HepG2 (cell line): ENCODE measurements around the gene PEBP1. TPM values are rescaled to one million over a fixed set of nuclear protein-coding genes. Genes with fewer than 3 reads are reported as not detected.

Experiments used
- ATAC-seq: fragments of 200-7000 bp; cut with Tn5 transposase; 3 replicates; pipeline ENCODE4 v1.9.1; 2020; ENCODE audit warnings: mild to moderate bottlenecking, moderate library complexity
- BruUV-seq: library from RNA; stranded (reverse); fragments of 400-500 nt; replicated peaks from 2 replicates; lab custom pipeline; 2021; lab: Mats Ljungman, UMichigan
- CTCF ChIA-PET: fragments of 300-600 bp; formaldehyde crosslinking; extraction: SDS; loops from one replicate; lab custom pipeline; 2021; ENCODE audit warnings: low total read pairs, inconsistent platforms, low intra/inter-chr PET ratio; lab: Yijun Ruan, JAX
- POLR2A ChIA-PET: fragments of 350-600 bp; sonication (Branson Sonifier 250); formaldehyde crosslinking; loops from one replicate; lab custom pipeline; 2020; ENCODE audit warnings: antibody characterized with exemption, inconsistent platforms; lab: Yijun Ruan, JAX
- DNase-seq: peaks from one replicate; pipeline ENCODE4 v3.0.0-alpha.2; 2015; ENCODE audit warnings: low spot score
- FAIRE-seq: peaks from 3 replicates; lab custom pipeline; 2011; peaks lifted over from hg19 to GRCh38; lab: Jason Lieb, UNC
- H2AFZ ChIP-seq: one replicate; pipeline ENCODE4 v1.6.1; 2011; ENCODE audit warnings: low read length, inconsistent platforms
- H3K27ac ChIP-seq: fragments of 300-600 bp; 3 replicates; pipeline ENCODE4 v1.8.0; 2011; ENCODE audit warnings: mixed run types, mild to moderate bottlenecking, mixed read lengths, low read length, inconsistent platforms; ENCODE audit not compliant: insufficient read depth; ENCODE audit errors: extremely low read length
- H3K27me3 ChIP-seq, 2 experiments: fragments of 200-600 bp in 1 of 2; 2 replicates in 1 of 2; 3 replicates in 1 of 2; pipeline versions ENCODE4 v1.6.0 to v1.8.0; 2011; ENCODE audit warnings: low read length in 2 of 2, mild to moderate bottlenecking in 2 of 2, moderate library complexity in 2 of 2, inconsistent platforms in 1 of 2; ENCODE audit not compliant: insufficient read depth in 2 of 2, control insufficient read depth in 1 of 2
- H3K36me3 ChIP-seq, 2 experiments: fragments of 200-600 bp in 1 of 2; replicated peaks in 1 of 2; 2 replicates in 1 of 2; 3 replicates in 1 of 2; pipeline versions ENCODE4 v1.5.1 to v1.8.0; 2011; ENCODE audit warnings: low read length in 2 of 2, inconsistent platforms in 1 of 2; ENCODE audit not compliant: insufficient read depth in 2 of 2, control insufficient read depth in 1 of 2
- H3K4me1 ChIP-seq: 2 replicates; pipeline ENCODE4 v1.5.1; 2012; ENCODE audit warnings: low read length, inconsistent platforms; ENCODE audit not compliant: insufficient read depth
- H3K4me2 ChIP-seq: 2 replicates; pipeline ENCODE4 v1.6.0; 2011; ENCODE audit warnings: low read depth, low read length, inconsistent platforms
- H3K4me3 ChIP-seq, 3 experiments: fragments of 200-600 bp in 1 of 3; sonication (generic), shearing (Covaris generic) in 1 of 3; replicated peaks in 1 of 3; 2 replicates each; pipeline ENCODE4 v1.5.1; 2011 to 2016; ENCODE audit warnings: low read length in 3 of 3, inconsistent platforms in 2 of 3, low read depth in 2 of 3, mild to moderate bottlenecking in 2 of 3, control low read depth in 1 of 3, mixed read lengths in 1 of 3; ENCODE audit not compliant: insufficient read depth in 1 of 3
- H3K79me2 ChIP-seq: one replicate; pipeline ENCODE4 v1.6.1; 2011; ENCODE audit warnings: low read length, inconsistent platforms; ENCODE audit not compliant: insufficient read depth
- H3K9ac ChIP-seq: 2 replicates; pipeline ENCODE4 v1.6.0; 2011; ENCODE audit warnings: mild to moderate bottlenecking, low read depth, low read length, inconsistent platforms; ENCODE audit not compliant: insufficient read depth
- H3K9me3 ChIP-seq: 2 replicates; pipeline ENCODE4 v1.5.1; 2012; ENCODE audit warnings: mild to moderate bottlenecking, low read length
- H4K20me1 ChIP-seq: 2 replicates; pipeline ENCODE4 v1.6.0; 2011; ENCODE audit warnings: inconsistent platforms, mild to moderate bottlenecking, low read length, moderate library complexity; ENCODE audit not compliant: insufficient read depth
- CCDC6 ChIP-seq: sonication (generic); formaldehyde crosslinking; IDR thresholded peaks from 2 replicates; pipeline ENCODE4 v1.8.1; 2022; ENCODE audit warnings: mild to moderate bottlenecking, missing genetic modification reagents, moderate library complexity
- KMT2A ChIP-seq: sonication (generic); formaldehyde crosslinking; IDR thresholded peaks from 2 replicates; pipeline ENCODE4 v1.4.0; 2020; ENCODE audit warnings: missing genetic modification reagents
- NKX3-1 ChIP-seq: sonication (generic); formaldehyde crosslinking; IDR thresholded peaks from 2 replicates; pipeline ENCODE4 v1.5.0; 2020; ENCODE audit warnings: missing genetic modification reagents
- ZNF142 ChIP-seq: sonication (generic); formaldehyde crosslinking; IDR thresholded peaks from 2 replicates; pipeline ENCODE4 v1.4.0; 2020; ENCODE audit warnings: missing genetic modification reagents
- ZNF225 ChIP-seq: sonication (generic); formaldehyde crosslinking; IDR thresholded peaks from 2 replicates; pipeline ENCODE4 v1.4.0; 2020; ENCODE audit warnings: mild to moderate bottlenecking, missing genetic modification reagents
- ZNF33B ChIP-seq: sonication (generic); formaldehyde crosslinking; IDR thresholded peaks from 2 replicates; pipeline ENCODE4 v1.5.1; 2020; ENCODE audit warnings: mild to moderate bottlenecking, missing genetic modification reagents
- WGBS: methylation state at CpG from one replicate; pipeline ENCODE4 v1.1.6; 2017; ENCODE audit warnings: low lambda C conversion rate; 5-methylcytosine and 5-hydroxymethylcytosine counted together
- in situ Hi-C: cut with HindIII; loops from 2 replicates; pipeline ENCODE4 v1.10.0; 2017; ENCODE audit warnings: low pct_unique_long_range_greater_than_20kb; ENCODE audit not compliant: extremely low pct_ligation_motif_present
- intact Hi-C: fragments of 100-400 bp; cut with micrococcal nuclease; formaldehyde crosslinking; loops from one replicate; pipeline ENCODE4 v1.10.0; 2022; ENCODE audit not compliant: unreplicated experiment
- polyA plus RNA-seq, 8 experiments: library from polyadenylated mRNA; depleted of rRNA in 3 of 8; stranded (reverse) in 7 of 8; unstranded in 1 of 8; fragments of >200 nt; fragmentation: Illumina TruSeq in 4 of 8; extraction: Trizol in 4 of 8; gene quantifications; 2 replicates each; pipeline versions ENCODE4 v1.2.1 to v1.2.3, GENCODE V29; 2011 to 2016; ENCODE audit warnings: low read depth in 4 of 8, missing spikeins in 1 of 8, mixed read lengths in 1 of 8; ENCODE audit not compliant: insufficient read depth in 1 of 8
- total RNA-seq, 5 experiments: library from RNA; depleted of rRNA; stranded (reverse); fragments of >200 nt; fragmentation: Illumina TruSeq; extraction: Trizol; gene quantifications; 2 replicates each; pipeline ENCODE4 v1.2.3, GENCODE V29; 2016; ENCODE audit warnings: low read depth in 1 of 5
- TF ChIP-seq, protein P1 (sequence below): sonication (generic); formaldehyde crosslinking; IDR thresholded peaks from 2 replicates; pipeline ENCODE4 v1.4.0; 2020; ENCODE audit warnings: mild to moderate bottlenecking, missing genetic modification reagents

The PEBP1 gene
- total and polyA plus RNA-seq, 2 of the 13 experiments (the other 11 are each of a cell fraction or from before 2014, with no cell fraction given): 538 to 1,505 TPM

GRCh38 chr12:118190266-118190665, 54.3 kb downstream of the PEBP1 start:
- POLR2A ChIA-PET: no interaction called here
- no peak for FAIRE-seq
- Histone ChIP-seq H3K79me2 (no peaks in the 10 kb centered on the region), H4K20me1 (no peaks in the 10 kb centered on the region), H3K27me3 (no peaks in the 10 kb centered on the region), H3K9ac (no peak overlapping the region), H3K4me3 (no peak overlapping the region), H3K36me3 (0 out of 5 replicates have a peak, but pooled peaks cover 0 to 7% of the 10 kb centered on the region in 2 experiments), H2AFZ (no peak overlapping the region), H3K9me3 (no peaks in the 10 kb centered on the region), H3K4me2 (no peak overlapping the region), H3K27ac (no peak overlapping the region), H3K4me1 (no peaks in the 10 kb centered on the region)
- TF ChIP-seq KMT2A (CRISPR knock-in tag) (no peak), NKX3-1 (no peak), ZNF225 (CRISPR knock-in tag) (no peak), CCDC6 (CRISPR knock-in tag) (no peak), ZNF142 (CRISPR knock-in tag) (no peak), ZNF33B (CRISPR knock-in tag) (no peak)
- TF ChIP-seq, protein P1, sequence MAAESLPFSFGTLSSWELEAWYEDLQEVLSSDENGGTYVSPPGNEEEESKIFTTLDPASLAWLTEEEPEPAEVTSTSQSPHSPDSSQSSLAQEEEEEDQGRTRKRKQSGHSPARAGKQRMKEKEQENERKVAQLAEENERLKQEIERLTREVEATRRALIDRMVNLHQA (CRISPR knock-in tag): no peak
- 95% methylated on average over 11 of the region's 11 CpGs for WGBS
- no TSS peak for BruUV-seq
- no peak for DNase-seq
- no peak for ATAC-seq
- intact Hi-C loops: no loop called here
- in situ Hi-C loops: no loop called here
- CTCF ChIA-PET: no interaction called here
